IPS-18c (cell line): ENCODE results near the gene RNF40.

ENCODE experiments used
- H3K4me3 ChIP-seq: 2 replicates; pipeline ENCODE4 v1.7.0; 2013; ENCODE audit warnings: low read depth, mild to moderate bottlenecking, low read length, moderate library complexity; ENCODE audit not compliant: insufficient read depth
- H3K9me3 ChIP-seq: one replicate; pipeline ENCODE4 v1.6.1; 2013; ENCODE audit warnings: mild to moderate bottlenecking, low read length, moderate library complexity; ENCODE audit not compliant: control insufficient read depth, insufficient read depth

RNF40 gene

GRCh38 chr16:30755955-30756780, 6.0 kb upstream of the RNF40 start:
- Histone ChIP-seq H3K4me3 (no peak overlapping the region), H3K9me3 (no peaks in the 10 kb centered on the region)

- Histone ChIP-seq H3K4me3 (no peak overlapping the region), H3K9me3 (no peaks in the 10 kb centered on the region)
Measured at GRCh38 chr16:30756781-30757100, 5.4 kb upstream of the RNF40 start.

DNA sequence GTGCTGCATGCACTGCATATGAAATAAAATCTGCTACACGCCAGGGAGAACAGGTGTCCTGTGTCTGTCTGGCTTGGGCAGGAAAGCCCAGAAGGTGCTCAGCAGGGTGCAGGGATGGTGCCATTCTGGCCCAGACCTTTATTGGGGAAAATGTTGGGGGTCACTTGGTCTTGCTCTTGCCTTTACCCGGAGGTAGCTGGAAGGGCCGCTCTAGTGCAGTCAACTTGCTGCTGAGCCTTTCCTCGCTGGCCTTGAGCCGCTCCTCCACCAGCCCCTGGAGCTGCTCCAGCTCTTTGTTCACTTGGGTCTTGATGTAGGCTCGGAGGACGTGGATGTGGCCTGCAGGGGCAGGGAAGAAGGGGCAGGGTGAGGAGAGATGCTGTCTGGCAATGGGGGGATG, 4.8 kb upstream of the RNF40 start:
- no peak overlapping the region for H3K4me3 ChIP-seq
- no peaks in the 10 kb centered on the region for H3K9me3 ChIP-seq

GRCh38 chr16:30758988-30759491, 3.1 kb upstream of the RNF40 start:
- no peak overlapping the region for H3K4me3 ChIP-seq
- no peaks in the 10 kb centered on the region for H3K9me3 ChIP-seq

DNA sequence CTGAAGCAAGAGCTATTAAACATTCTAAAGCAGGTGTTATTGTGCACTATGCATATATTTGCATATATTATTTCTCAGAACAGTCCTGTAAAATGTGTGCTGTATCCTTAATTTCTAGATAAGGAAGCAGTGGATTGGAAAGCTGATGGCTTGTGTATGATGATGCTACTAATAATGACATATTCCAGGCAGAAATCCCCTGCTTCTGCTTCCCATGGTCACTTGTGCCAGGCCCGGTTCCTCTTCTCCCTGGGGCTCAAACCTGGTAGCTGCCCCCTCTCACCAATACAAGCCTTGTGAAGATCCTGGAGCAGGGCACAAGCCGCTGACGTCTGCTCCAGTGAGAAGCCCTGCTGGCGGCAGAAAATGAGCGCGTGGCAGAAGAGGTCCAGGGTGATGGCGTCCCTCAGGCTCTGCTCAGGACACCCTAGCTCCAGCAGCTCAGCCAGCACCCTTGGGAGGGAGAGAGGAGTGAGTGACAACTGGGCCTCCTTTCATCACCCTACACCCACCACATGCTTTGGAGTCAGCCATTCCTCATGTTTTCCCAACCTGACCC, 2.0 kb upstream of the RNF40 start:
- no peak overlapping the region for H3K4me3 ChIP-seq
- H3K9me3 ChIP-seq = no peaks in the 10 kb centered on the region

- peak overlapping the region; percentile 75 for H3K4me3 ChIP-seq
Measured at GRCh38 chr16:30760577-30761426, 1.3 kb upstream of the RNF40 start.

GRCh38 chr16:30761427-30761927, 645 bp upstream of the RNF40 start:
- Histone ChIP-seq H3K4me3 (peak overlapping the region; percentile 75), H3K9me3 (no peaks in the 10 kb centered on the region)

More at GRCh38 chr16:30760577-30761426, 1.3 kb upstream of the RNF40 start:
- no peaks in the 10 kb centered on the region for H3K9me3 ChIP-seq

GRCh38 chr16:30762991-30763725, 1.0 kb downstream of the RNF40 start:
- Histone ChIP-seq H3K4me3 (peak overlapping the region; percentile 75), H3K9me3 (no peaks in the 10 kb centered on the region)

DNA sequence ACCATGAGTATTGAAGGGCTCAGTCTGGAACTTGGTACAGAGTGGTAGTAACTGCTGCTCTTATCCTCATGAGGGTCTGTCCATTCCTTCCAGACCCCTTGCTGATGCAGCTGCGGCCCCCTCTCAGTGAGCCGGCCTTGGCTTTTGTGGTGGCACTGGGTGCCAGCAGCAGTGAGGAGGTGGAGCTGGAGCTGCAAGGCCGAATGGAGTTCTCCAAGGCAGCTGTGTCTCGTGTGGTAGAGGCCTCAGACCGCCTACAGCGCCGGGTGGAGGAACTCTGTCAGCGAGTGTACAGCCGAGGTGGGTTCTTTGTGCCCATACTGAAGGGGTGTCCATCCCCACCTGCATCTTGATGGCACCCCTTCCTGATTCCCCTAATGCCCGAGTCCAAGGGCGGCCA, 2.0 kb downstream of the RNF40 start:
- no peak overlapping the region for H3K4me3 ChIP-seq
- no peaks in the 10 kb centered on the region for H3K9me3 ChIP-seq

- Histone ChIP-seq H3K4me3 (no peak overlapping the region; the same call in 1 of the 2 replicates), H3K9me3 (no peaks in the 10 kb centered on the region)
Measured at GRCh38 chr16:30764816-30765465, 2.8 kb downstream of the RNF40 start.

DNA sequence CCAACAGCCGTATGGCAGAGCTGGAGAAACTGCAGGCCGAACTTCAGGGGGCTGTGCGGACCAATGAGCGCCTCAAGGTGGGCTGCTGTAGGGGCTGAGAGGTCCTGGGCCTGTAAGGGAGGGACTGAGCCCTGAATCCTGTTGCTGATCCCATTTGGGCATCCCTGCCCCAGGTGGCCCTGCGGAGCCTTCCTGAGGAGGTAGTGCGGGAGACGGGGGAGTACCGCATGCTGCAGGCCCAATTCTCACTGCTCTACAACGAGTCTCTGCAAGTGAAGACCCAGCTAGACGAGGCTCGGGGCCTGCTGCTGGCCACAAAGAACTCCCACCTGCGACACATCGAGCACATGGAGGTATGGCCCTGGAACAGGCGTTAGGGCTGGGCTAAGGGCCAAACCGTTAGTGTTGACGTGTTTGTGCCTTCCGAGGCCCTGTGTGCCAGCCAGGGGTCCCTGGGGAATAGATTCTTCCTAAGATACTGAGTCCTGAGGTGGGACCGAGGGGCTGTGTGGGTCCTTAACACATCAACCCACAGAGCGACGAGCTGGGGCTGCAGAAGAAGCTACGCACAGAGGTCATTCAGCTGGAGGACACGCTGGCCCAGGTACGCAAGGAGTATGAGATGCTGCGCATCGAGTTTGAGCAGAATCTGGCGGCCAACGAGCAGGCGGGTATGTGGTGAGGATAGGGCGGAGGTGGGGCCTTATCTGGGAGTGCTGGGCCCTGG, 4.2 kb downstream of the RNF40 start:
- no peak overlapping the region for H3K4me3 ChIP-seq
- H3K9me3 ChIP-seq = no peaks in the 10 kb centered on the region

GRCh38 chr16:30766933-30767284, 4.8 kb downstream of the RNF40 start:
- H3K9me3 ChIP-seq = no peaks in the 10 kb centered on the region

DNA sequence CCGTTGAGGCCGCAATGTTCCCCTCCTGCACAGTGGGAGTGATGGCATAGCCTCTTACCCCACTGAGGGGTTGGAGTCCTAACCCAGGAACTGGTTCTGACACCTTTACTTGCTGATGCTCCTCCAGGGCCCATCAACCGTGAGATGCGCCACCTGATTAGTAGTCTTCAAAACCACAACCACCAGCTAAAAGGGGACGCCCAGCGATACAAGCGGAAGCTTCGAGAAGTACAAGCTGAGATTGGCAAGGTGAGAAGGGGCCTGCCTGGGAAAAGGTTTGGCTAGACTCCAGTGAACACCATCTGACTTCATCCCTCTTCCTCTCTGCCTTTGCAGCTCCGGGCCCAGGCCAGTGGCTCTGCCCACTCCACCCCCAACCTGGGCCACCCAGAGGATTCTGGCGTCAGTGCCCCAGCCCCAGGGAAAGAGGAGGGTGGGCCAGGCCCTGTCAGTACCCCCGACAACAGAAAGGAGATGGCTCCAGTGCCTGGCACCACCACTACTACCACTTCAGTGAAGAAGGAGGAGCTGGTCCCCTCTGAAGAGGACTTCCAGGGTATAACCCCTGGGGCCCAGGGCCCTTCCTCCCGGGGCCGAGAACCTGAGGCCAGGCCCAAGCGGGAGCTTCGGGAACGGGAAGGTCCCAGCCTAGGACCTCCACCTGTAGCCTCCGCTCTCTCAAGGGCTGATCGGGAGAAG, 5.8 kb downstream of the RNF40 start:
- H3K4me3 ChIP-seq = no peak overlapping the region
- no peaks in the 10 kb centered on the region for H3K9me3 ChIP-seq

More at GRCh38 chr16:30766933-30767284, 4.8 kb downstream of the RNF40 start:
- H3K4me3 ChIP-seq = no peak overlapping the region

DNA sequence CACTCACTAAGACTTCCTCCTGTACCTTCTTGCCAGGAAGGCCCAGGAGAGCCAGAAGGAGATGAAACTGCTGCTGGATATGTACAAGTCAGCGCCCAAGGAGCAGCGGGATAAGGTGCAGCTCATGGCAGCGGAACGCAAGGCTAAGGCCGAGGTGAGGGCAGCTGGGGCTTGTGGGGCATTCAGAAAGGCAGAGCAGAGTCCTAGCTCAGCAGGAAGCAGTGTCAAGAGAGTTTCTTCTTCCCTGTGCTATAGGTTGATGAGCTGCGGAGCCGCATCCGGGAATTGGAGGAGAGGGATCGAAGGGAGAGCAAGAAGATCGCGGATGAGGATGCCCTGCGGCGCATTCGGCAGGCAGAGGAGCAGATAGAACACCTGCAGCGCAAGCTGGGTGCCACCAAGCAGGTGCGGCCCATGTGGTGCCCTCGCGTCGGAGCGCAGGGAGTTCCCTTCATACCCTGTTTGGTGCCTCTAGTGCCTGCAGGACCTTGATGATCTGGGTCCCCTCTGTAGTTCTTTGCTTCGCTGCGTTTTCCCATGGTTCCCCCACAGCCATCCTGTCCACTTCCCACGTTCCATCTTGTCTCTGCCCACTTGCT, 6.6 kb downstream of the RNF40 start:
- Histone ChIP-seq H3K4me3 (no peak overlapping the region), H3K9me3 (no peaks in the 10 kb centered on the region)

- Histone ChIP-seq H3K4me3 (no peak overlapping the region), H3K9me3 (no peaks in the 10 kb centered on the region)
Measured at GRCh38 chr16:30769379-30770089, 7.4 kb downstream of the RNF40 start.
